ENCODE measurements around the gene MLH3. TPM values are rescaled to one million over a fixed set of nuclear protein-coding genes. Genes with fewer than 3 reads are reported as not detected.

The MLH3 gene
- total RNA-seq, 1 experiment from 2014 or later: 4.9 TPM

- DNase-seq (ENCODE audit: low spot score): no peak
Measured at GRCh38 chr14:74984236-74985027, 66.8 kb downstream of the MLH3 start.

- DNase-seq (ENCODE audit: low spot score): no peak
Measured at GRCh38 chr14:74983343-74983742, 67.9 kb downstream of the MLH3 start.

- DNase-seq (ENCODE audit: low spot score): no peak
Measured at GRCh38 chr14:74982661-74983060, 68.6 kb downstream of the MLH3 start.

- no peak for DNase-seq (ENCODE audit: low spot score)
Measured at GRCh38 chr14:74981833-74982232, 69.4 kb downstream of the MLH3 start.

- DNase-seq (ENCODE audit: low spot score): no peak
Measured at GRCh38 chr14:74981462-74981782, 69.8 kb downstream of the MLH3 start.

GRCh38 chr14:74980731-74981461 is 70.4 kb downstream of the MLH3 start:
- peak; percentile 86 for DNase-seq (ENCODE audit: low spot score)

GRCh38 chr14:74980398-74980730 is 70.9 kb downstream of the MLH3 start:
- DNase-seq (ENCODE audit: low spot score): no peak

- DNase-seq (ENCODE audit: low spot score): no peak
Measured at GRCh38 chr14:74979442-74980397, 71.5 kb downstream of the MLH3 start.

GRCh38 chr14:74979029-74979428 is 72.2 kb downstream of the MLH3 start:
- DNase-seq (ENCODE audit: low spot score): no peak

GRCh38 chr14:74978416-74978947 is 72.8 kb downstream of the MLH3 start:
- DNase-seq (ENCODE audit: low spot score): no peak

- DNase-seq (ENCODE audit: low spot score): no peak
Measured at GRCh38 chr14:74977901-74978385, 73.3 kb downstream of the MLH3 start.

GRCh38 chr14:74977164-74977900 is 73.9 kb downstream of the MLH3 start:
- DNase-seq (ENCODE audit: low spot score): no peak

- DNase-seq (ENCODE audit: low spot score): no peak
Measured at GRCh38 chr14:74976264-74977113, 74.8 kb downstream of the MLH3 start.

GRCh38 chr14:74975059-74975810 is 76.0 kb downstream of the MLH3 start:
- no peak for DNase-seq (ENCODE audit: low spot score)

GRCh38 chr14:74974364-74975058 is 76.8 kb downstream of the MLH3 start:
- DNase-seq (ENCODE audit: low spot score): no peak

GRCh38 chr14:74973905-74974363 is 77.3 kb downstream of the MLH3 start:
- no peak for DNase-seq (ENCODE audit: low spot score)

- no peak for DNase-seq (ENCODE audit: low spot score)
Measured at GRCh38 chr14:74973003-74973653, 78.1 kb downstream of the MLH3 start.

GRCh38 chr14:74968811-74969210 is 82.5 kb downstream of the MLH3 start:
- no peak for DNase-seq (ENCODE audit: low spot score)
